Endodermal cell (in vitro differentiated cells): ENCODE data around the gene NCK1. TPM values are rescaled to one million over a fixed set of nuclear protein-coding genes. Genes with fewer than 3 reads are reported as not detected.

Experiments used
- DNase-seq: peaks from one replicate; pipeline ENCODE4 v3.0.0-alpha.2; 2017
- H3K27ac ChIP-seq: 2 replicates; pipeline ENCODE4 v1.5.1; 2013; ENCODE audit warnings: mild to moderate bottlenecking, low read depth, low read length, moderate library complexity
- H3K27me3 ChIP-seq: 2 replicates; pipeline ENCODE4 v1.6.1; 2013; ENCODE audit warnings: mild to moderate bottlenecking, low read length, moderate library complexity; ENCODE audit not compliant: insufficient read depth, control insufficient read depth, poor library complexity, severe bottlenecking
- H3K36me3 ChIP-seq: 2 replicates; pipeline ENCODE4 v1.7.0; 2013; ENCODE audit warnings: mild to moderate bottlenecking, low read length, moderate library complexity; ENCODE audit not compliant: control insufficient read depth, insufficient read depth
- H3K4me1 ChIP-seq: one replicate; pipeline ENCODE4 v1.7.0; 2013; ENCODE audit warnings: low read length; ENCODE audit not compliant: control insufficient read depth, insufficient read depth
- H3K4me3 ChIP-seq: 2 replicates; pipeline ENCODE4 v1.5.1; 2013; ENCODE audit warnings: mild to moderate bottlenecking, low read length, moderate library complexity
- H3K9ac ChIP-seq: 2 replicates; pipeline ENCODE4 v1.6.1; 2013; ENCODE audit warnings: mild to moderate bottlenecking, low read length, moderate library complexity; ENCODE audit not compliant: poor library complexity, severe bottlenecking; ENCODE audit errors: extremely low read depth
- H3K9me3 ChIP-seq: 2 replicates; pipeline ENCODE4 v1.6.1; 2013; ENCODE audit warnings: mild to moderate bottlenecking, low read length, moderate library complexity; ENCODE audit not compliant: control insufficient read depth
- H3K27ac Mint-ChIP-seq: 2 replicates; pipeline ENCODE4 v1.8.0; 2020; ENCODE audit warnings: mixed read lengths
- H3K27me3 Mint-ChIP-seq: 2 replicates; pipeline ENCODE4 v1.8.0; 2021; ENCODE audit warnings: mild to moderate bottlenecking, mixed read lengths; ENCODE audit not compliant: insufficient read depth
- H3K36me3 Mint-ChIP-seq: 2 replicates; pipeline ENCODE4 v1.8.0; 2020; ENCODE audit warnings: low read depth, mixed read lengths
- H3K4me1 Mint-ChIP-seq: 2 replicates; pipeline ENCODE4 v1.8.0; 2020; ENCODE audit warnings: mixed read lengths
- H3K4me3 Mint-ChIP-seq: 2 replicates; pipeline ENCODE4 v1.8.0; 2020; ENCODE audit warnings: mild to moderate bottlenecking, moderate library complexity, mixed read lengths
- H3K9me3 Mint-ChIP-seq: 2 replicates; pipeline ENCODE4 v1.8.0; 2020; ENCODE audit warnings: mild to moderate bottlenecking, mixed read lengths
- CTCF ChIP-seq: fragments of 200-600 bp; sonication (generic); conservative IDR thresholded peaks from 2 replicates; pipeline ENCODE4 v1.5.0; 2021; ENCODE audit warnings: antibody characterized with exemption, mild to moderate bottlenecking
- WGBS, 2 experiments: methylation state at CpG; one replicate each; pipeline versions ENCODE4 v1.1.5 to v1.1.7; 2013; ENCODE audit warnings: missing lambda C conversion rate in 2 of 2, mixed read lengths in 1 of 2; ENCODE audit not compliant: insufficient coverage in 1 of 2, insufficient read length in 1 of 2; 5-methylcytosine and 5-hydroxymethylcytosine counted together
- total RNA-seq, 2 donors: library from RNA; stranded (reverse); fragmentation: NEBNext Ultra II Directional in 1 of 2; extraction: Animal tissue kit (Norgen Biotek cat#: 25700) in 1 of 2; gene quantifications; 2 replicates in 1 of 2; 3 replicates in 1 of 2; pipeline ENCODE4 v1.2.1, GENCODE V29; 2021

NCK1 gene
- total RNA-seq, 2 donors from 2014 or later, result 24.5 to 28.9 TPM

GRCh38 chr3:136955813-136956212, 93.8 kb downstream of the NCK1 start:
- H3K4me1 ChIP-seq, result no peaks in the 10 kb centered on the region
- H3K27ac ChIP-seq, result no peak overlapping the region
- Mint-ChIP-seq H3K4me3 (no peak overlapping the region), H3K4me1 (peaks cover 21% of the 10 kb centered on the region), H3K27ac (no peak overlapping the region), H3K27me3 (no peaks in the 10 kb centered on the region), H3K36me3 (no peaks in the 10 kb centered on the region), H3K9me3 (no peaks in the 10 kb centered on the region)
- no peak for DNase-seq
- WGBS, 2 experiments, result 87 to 90% methylated on average over 2 of the region's 2 CpGs
- no peak for TF ChIP-seq CTCF
- H3K36me3 ChIP-seq, result no peaks in the 10 kb centered on the region
- no peaks in the 10 kb centered on the region for H3K9me3 ChIP-seq
- H3K27me3 ChIP-seq, result no peaks in the 10 kb centered on the region
- no peak overlapping the region for H3K9ac ChIP-seq
- H3K4me3 ChIP-seq, result no peak overlapping the region

GRCh38 chr3:136956971-136957370, 95.0 kb downstream of the NCK1 start:
- no peaks in the 10 kb centered on the region for H3K27me3 Mint-ChIP-seq
- H3K9me3 Mint-ChIP-seq, result no peaks in the 10 kb centered on the region
- no peaks in the 10 kb centered on the region for H3K27me3 ChIP-seq
- no peak for TF ChIP-seq CTCF
- no peaks in the 10 kb centered on the region for H3K9me3 ChIP-seq
- H3K4me1 ChIP-seq, result no peaks in the 10 kb centered on the region
- no peaks in the 10 kb centered on the region for H3K36me3 Mint-ChIP-seq
- H3K27ac Mint-ChIP-seq, result no peak overlapping the region
- no peaks in the 10 kb centered on the region for H3K36me3 ChIP-seq
- H3K27ac ChIP-seq, result no peak overlapping the region
- 91% methylated on average over 2 of the region's 2 CpGs; no CpG with 5 or more reads in 1 of the 2 experiments for WGBS, 2 experiments
- no peak for DNase-seq
- H3K4me3 Mint-ChIP-seq, result no peak overlapping the region
- no peak overlapping the region for H3K4me3 ChIP-seq
- no peak overlapping the region for H3K9ac ChIP-seq
- H3K4me1 Mint-ChIP-seq, result peaks cover 25% of the 10 kb centered on the region

- H3K4me1 Mint-ChIP-seq, result peaks cover 21% of the 10 kb centered on the region
- TF ChIP-seq CTCF, result no peak
- Histone ChIP-seq H3K9ac (no peak within 1 kb of the TSS), H3K4me1 (no peaks in the 10 kb centered on the region), H3K27me3 (no peaks in the 10 kb centered on the region), H3K36me3 (no peaks in the 10 kb centered on the region), H3K4me3 (no peak within 1 kb of the TSS), H3K9me3 (no peaks in the 10 kb centered on the region), H3K27ac (no peak within 1 kb of the TSS)
- H3K27ac Mint-ChIP-seq, result no peak within 1 kb of the TSS
- WGBS, 2 experiments, result 94 to 100% methylated on average over 2 to 7 of the region's 7 CpGs
- H3K36me3 Mint-ChIP-seq, result no peaks in the 10 kb centered on the region
- H3K4me3 Mint-ChIP-seq, result no peak within 1 kb of the TSS
- no peaks in the 10 kb centered on the region for H3K27me3 Mint-ChIP-seq
- peaks cover 2% of the 10 kb centered on the region for H3K9me3 Mint-ChIP-seq
- peak; percentile 54 for DNase-seq
Observed at GRCh38 chr3:136957751-136958288, 95.8 kb downstream of the NCK1 start, which contains the start of gene IL20RB. TSS of gene IL20RB (plus strand) at chr3:136957983. CDS start at chr3:136958114, 131 bp downstream.
